Hematopoietic multipotent progenitor cell (in vitro differentiated cells): Measurements from ENCODE around the gene DUS2. TPM values are rescaled to one million over a fixed set of nuclear protein-coding genes. Genes with fewer than 3 reads are reported as not detected.
A peak's percentile ranks its signal among the peaks of the same experiment; 100 is the strongest.
"Not testable (repeated sequence)": the region's sequence is repeated elsewhere in the genome, so short reads cannot be mapped to it uniquely, and the experiment has no call there.

Experiments used
- DNase-seq, 3 donors: peaks; one replicate each; pipeline ENCODE4 v3.0.0-alpha.2; 2011 to 2015; ENCODE audit warnings: low read depth in 2 of 3, low spot score in 2 of 3
- total RNA-seq: library from RNA; depleted of rRNA; stranded (reverse); fragments of >200 nt; gene quantifications from one replicate; pipeline ENCODE4 v1.2.3, GENCODE V29; 2012

The DUS2 gene
- total RNA-seq, 1 donor = 15.1 TPM

DNA sequence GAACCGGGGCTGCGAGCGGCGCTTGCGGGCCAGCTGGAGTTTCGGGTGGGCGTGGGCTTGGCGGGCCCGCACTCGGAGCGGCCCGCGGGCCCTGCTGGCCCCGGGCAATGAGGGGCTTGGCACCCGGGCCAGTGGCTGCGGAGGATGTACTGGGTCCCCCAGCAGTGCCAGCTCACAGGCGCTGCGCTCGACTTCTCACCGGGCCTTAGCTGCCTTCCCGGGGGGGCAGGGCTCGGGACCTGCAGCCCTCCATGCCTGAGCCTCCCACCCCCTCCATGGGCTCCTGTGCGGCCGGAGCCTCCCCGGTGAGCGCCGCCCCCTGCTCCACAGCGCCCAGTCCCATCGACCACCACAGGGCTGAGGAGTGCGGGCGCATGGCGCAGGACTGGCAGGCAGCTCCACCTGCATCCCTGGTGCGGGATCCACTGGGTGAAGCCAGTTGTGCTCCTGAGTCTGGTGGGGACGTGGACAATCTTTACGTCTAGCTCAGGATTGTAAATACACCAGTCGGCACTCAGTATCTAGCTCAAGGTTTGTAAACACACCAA lies 24.8 kb upstream of the DUS2 start:
- not testable (repeated sequence) for DNase-seq

DNA sequence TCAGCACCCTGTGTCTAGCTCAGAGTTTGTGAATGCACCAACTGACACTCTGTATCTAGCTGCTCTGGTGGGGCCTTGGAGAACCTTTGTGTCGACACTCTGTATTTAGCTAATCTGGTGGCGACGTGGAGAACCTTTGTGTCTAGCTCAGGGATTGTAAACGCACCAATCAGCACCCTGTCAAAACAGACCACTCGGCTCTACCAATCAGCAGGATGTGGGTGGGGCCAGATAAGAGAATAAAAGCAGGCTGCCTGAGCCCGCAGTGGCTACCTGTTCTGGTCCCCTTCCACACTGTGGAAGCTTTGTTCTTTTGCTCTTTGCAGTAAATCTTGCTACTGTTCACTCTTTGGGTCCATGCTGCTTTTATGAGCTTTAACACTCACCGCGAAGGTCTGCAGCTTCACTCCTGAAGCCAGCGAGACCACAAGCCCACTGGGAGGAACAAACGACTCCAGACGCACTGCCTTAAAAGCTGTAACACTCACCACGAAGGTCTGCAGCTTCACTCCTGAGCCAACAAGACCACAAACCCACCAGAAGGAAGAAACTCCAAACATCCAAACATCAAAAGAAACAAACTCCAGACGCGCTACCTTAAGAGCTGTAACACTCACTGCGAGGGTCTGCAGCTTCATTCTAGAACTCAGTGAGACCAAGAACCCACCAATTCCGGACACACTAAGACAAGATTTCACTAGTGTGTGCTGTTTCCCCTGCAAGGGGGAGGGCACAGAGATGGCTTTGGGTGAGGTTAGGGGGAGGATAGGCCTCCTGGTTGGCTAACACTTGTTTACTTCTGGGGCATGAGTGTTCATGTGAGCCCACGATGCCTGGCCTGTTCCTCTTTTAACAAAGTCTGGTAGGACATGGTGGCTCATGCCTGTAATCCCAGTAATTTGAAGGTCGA lies 24.1 kb upstream of the DUS2 start, which contains the start of gene DPEP2:
Gene DPEP2 (minus strand): TSS at position 706 of the 910 bp plus-strand sequence. CDS start 6,272 bp downstream, outside the sequence.
- peak in 2 of 3 donors; percentile 61 to 73 for DNase-seq

DNA sequence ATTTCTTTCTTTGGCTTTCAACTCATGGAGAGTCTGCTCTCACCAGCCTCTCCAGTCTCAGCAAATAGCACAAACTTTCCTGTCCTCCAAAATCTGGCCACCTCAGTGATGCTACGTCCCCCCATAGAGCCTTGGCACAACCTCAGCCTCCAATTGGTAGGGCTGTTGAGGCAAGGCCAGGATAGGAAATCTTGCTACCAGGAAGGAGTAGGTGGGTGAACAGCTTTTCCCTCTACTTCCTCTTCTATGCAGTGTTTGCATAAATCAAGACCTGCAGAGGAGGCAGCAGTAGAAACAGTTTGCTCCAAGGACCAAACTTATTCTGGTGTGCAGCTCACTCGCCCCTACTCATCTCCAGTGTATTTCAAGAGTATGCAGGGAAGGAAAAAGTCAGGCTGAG lies 23.1 kb upstream of the DUS2 start:
- no peak for DNase-seq

DNA sequence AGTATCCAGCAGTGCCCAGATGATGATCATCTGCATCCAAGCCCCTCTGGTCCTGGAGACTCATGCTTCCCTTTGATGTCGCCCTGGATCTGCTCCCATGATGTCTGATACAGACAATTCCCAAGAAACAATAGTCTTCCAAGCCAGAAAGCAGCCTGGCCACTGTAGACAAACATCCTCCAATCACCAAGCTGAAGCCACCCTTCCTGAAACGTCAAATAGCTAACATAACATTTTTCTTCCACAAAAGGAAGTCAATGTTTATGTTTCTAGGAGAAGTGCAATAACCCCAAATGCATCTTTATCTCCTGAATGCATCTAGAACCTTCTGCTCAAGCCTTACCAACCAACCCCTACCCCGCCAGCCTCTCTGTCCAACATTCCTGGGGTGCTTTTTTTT lies 22.6 kb upstream of the DUS2 start:
- DNase-seq = no peak

DNA sequence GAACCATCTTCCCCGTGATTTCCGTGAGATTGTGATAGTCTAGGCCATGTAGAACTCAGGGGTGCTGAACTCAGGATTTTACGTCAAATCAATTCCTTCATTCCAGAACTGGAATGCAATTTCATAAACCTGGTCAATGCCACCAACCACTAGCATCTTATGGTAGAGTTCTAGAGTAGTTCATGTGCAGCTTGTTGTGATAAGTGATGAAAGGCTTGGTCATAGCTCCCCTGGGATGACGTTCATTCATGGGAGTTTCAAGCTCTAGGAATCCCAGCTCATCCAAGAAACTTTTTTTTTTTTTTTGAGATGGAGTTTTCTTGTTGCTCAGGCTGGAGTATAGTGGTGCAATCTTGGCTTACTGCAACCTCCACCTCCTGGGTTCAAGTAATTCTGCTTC lies 20.1 kb upstream of the DUS2 start:
- no peak for DNase-seq

DNA sequence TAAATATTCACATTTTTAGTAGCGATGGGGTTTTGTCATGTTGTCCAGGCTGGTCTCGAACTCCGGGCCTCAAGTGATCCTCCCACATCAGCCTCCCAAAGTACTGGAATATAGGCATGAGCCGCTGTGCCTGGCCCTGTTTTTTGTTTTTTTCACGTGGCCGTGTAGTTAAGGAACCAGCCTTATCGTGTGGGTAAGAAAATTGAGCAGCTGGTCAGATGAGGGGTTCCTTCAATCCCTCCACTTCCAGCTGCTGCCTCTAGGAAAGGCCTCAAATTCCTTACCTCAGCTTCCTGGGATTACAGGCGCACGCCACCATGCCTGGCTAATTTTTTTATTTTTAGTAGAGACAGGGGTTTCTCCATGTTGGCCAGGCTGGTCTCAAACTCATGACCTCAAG lies 17.9 kb upstream of the DUS2 start:
- no peak for DNase-seq

DNA sequence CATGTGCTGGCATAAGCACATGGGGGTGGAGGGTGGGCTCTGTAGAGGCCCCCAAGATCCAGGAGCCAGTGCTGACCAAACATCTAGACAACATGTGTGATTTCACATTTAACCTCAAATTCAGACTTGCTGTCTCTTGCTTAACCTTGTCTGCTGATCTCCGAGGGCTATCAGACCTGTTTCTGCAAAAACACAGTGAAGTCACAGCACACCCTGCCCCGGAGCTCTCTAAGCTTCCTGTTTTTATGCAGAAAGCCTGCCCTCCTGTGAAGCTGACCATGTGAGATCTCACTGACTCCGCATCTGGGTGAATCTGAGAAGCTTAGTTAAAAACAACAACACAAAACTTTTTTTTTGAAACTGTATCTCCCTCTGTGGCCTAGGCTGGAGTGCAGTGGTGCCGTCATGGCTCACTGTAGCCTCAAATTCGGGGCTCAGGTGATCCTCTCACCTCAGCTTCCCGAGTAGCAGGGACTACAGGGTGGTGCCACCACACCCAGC lies 17.2 kb upstream of the DUS2 start:
- DNase-seq = peak in 2 of 3 donors; percentile 66 to 79

DNA sequence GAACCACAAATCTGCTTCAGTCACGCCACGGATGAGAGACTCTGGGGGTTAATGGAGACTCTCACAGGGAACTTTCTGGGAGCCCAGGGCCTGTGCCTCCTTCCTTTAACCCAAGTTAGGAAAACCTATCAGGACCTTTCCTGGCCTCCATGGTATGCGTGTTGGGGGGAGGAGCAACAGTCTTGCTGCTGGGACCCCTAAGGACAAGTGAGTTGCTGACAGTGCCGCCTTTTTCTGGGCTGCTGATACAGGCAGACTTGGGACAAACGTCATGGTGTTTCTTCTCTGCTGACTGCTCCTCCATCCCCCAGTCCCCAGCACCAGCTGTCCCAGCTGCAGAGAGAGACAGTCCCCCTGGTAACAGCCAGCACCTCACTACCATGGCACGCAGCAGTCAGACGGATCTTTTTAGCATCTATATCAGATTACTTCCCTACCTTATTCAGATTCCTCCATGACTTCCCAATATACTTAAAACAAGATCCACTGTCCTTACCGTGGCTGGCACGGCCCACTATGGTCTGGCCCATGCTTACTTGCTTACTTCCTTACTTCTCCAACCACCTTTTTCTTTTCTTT lies 13.8 kb upstream of the DUS2 start:
- DNase-seq = no peak

DNA sequence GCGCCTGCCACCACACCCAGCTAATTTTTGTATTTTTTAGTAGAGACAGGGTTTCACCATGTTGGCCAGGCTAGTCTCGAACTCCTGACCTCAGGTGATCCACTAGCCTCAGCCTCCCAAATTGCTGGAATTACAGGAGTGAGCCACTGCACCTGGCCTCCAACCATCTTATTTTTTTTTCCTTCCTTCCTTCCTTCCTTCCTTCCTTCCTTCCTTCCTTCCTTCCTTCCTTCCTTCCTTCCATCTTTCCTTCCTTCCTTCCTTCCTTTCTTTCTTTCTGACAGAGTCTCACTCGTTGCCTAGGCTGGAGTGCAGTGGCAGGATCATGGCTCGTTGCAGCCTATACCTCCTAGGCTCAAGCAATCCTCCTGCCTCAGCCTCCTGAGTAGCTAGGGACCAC lies 13.2 kb upstream of the DUS2 start:
- DNase-seq = not testable (repeated sequence)

DNA sequence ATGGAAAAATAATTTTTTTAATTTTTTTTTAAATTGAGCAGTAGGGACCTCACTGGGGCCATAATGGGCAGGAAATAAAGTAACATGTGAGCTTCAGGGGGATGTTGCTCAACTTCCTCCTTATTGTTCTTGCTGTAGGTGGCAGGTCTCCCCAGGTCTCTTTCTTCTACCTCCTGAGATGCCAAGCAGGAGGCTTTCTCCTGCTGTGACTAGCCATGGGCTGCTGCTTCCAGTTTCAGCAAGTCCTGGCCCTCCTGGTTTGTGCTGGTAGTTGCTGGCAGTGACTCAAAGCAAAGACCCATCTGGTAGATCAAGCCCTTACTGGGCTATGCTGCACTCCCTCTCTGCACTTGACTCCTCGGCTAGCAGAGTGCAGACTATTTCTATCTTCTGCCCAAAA lies 9.6 kb upstream of the DUS2 start:
- DNase-seq = peak in 1 of 3 donors; percentile 69

DNA sequence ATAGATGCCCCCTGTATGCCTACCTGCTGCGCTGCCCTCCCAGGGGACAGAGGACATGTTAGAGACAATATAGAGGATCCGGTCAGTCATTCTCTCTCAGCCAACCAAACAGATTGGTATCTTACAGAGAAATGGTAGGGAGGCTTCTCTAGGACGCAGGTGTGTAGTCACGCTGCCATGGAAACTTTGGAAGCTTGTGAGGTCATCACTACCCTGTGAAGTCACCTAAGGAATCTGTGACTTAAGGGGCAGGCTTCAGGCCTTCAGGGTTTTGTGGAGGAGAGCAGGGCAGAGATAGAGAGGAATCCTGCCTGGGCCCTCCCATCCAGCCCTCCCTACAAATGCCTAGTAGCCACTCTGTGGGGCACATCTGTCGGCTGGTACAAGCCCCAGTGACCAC lies 7.4 kb upstream of the DUS2 start, which contains the start of gene DPEP2NB:
Gene DPEP2NB (minus strand): TSS at position 231 of the 400 bp plus-strand sequence. CDS start 141 bp downstream, at position 90.
- no peak for DNase-seq

DNA sequence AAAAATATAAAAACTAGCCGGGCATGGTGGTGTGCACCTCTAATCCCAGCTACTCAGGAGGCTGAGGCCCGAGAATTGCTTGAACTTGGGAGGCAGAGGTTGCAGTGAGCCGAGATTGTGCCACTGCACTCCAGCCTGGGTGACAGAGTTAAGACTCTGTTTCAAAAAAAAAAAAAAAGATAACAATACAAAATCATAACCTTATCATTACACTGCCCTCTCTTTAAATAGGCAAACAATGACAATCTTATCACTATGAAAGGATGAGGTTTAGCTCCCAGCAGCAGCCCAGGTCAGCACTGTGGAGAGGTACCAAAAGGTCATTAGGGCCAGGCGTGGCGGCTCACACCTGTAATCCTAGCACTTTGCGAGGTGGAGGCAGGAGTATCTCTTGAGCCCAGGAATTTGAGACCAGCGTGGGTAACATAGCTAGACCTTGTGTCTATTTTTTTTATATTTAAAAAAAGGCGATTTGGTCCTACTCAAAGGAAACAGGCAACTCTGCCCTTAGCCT lies 3.9 kb upstream of the DUS2 start:
- no peak for DNase-seq

DNA sequence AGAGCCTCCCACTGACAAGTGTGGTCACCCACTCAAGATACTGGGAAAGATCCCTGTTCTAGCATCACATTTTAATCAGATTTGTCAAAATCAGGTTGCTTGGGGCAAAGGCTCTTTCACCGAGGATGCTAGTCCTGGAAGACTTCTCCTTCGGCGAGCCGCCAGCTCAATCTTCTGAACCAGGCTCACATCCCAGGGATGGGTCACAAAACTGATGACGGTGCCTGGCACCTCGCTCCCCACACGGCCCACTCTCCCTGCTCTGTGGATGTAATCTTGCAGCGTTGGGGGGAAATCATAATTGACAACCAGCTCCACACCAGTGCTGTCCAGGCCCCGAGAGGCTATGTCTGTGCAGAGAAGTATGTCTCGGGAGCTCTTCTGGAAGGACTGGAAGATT lies 1.6 kb upstream of the DUS2 start:
- no peak for DNase-seq

DNA sequence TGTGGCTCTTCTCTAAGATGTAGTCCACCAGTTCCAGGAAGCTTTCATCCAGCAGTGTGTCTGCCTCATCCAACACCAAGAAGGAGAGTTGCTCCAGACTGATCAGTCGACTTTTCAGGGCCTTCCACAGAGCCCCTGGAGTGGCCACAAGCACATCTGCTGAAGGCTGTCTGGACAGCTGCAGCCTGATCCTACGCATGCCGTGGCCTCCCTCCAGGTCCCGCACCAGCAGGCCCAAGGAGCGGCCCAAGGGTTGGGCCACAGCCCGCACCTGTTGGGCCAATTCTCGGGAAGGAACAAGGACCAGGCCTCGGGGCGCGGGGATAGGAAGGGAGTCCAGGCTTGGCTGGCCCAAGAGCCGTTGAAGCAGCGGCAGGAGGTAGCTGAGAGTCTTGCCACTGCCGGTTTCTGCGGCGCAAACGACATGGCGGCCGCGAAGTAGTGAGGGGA lies 781 bp upstream of the DUS2 start:
- no peak for DNase-seq

DNA sequence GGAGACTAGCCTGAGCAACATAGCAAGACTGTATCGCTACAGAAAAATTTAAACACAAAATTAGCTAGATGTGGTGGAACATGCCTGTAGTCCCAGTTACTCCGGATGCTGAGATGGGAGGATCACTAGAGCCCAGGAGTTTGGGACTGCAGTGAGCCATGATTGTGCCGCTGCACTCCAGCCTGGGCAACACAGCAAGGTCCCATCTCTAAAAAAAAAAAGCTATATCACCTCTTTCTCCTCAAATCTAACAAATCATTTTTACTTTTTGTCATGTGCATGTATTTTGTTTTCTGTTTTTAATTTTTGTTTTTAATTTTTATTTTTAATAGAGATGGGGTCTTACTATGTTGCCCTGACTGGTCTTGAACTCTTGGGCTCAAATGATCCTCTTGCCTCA lies 5.9 kb downstream of the DUS2 start:
- no peak for DNase-seq

DNA sequence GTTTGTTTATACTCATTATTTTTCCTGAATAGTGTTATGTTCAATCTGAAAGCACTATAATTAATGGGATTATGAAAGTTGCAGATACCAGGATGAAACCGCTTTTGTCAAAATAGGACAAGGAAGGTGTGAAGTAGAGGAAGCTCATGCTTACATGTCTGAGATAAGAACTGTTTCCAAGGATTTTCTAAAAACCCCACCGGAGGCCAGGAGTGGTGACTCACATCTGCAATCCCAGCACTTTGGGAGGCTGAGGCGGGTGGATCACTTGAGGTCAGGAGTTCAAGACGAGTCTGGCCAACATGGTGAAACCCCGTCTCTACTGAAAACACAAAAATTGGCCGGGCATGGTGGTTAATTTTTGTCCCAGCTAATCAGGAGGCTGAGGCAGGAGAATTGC lies 7.0 kb downstream of the DUS2 start:
- DNase-seq = not testable (repeated sequence)

DNA sequence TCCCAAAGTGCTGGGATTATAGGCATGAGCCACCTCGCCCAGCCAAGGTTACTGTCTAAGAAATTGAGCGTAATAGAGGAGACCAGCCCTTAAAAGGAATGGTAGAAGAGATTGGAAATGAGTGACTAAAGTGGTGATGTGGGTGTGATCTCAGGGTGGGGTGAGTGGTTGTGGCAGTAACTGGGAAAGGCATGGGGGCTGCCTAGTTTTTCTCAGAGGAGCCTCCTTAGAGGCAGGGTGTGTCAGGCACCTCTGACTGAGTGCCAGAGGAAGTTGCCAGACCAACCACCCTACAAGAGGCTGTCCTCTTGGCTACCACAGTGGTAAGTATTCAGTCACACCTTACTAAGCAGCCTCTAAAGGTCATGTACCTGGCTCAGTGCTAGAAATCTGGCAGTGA lies 8.9 kb downstream of the DUS2 start:
- no peak for DNase-seq

DNA sequence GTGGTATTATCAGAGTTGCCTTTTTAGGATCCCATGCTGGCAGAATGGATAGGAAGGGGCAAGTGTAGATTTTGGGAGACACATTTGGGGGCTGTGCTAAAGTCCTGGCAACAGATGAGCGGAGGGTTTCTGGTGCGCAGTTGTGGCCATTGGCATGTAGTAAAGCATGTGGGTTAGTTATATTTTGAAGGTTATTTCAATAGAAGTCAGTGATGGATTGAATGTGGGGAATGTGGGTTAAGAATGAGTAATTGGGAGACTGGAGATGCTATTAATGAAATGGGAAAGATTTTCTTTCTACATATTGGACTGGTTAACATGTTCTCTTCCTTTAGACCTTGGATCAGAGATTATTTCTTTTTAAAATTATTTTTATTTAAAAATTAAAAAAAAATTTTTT lies 10.0 kb downstream of the DUS2 start:
- DNase-seq = no peak

DNA sequence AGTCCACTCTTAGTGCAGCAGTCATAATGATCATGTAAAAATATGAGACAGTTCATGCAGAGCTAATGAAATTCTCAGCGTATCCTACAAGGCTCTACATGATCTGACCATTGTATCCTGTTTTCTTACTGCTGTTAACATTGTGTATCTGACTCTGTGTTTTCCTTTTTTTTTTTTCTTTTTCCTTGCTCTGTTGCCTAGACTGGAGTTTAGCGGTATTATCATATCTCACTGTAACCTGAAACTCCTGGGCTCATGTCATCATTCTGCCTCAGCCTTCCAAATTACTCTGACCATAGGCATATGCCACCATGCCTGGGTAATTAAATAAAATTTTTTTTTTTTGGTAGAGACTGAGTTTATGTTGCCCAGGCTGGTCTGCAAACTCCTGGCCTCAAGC lies 12.1 kb downstream of the DUS2 start:
- no peak for DNase-seq

DNA sequence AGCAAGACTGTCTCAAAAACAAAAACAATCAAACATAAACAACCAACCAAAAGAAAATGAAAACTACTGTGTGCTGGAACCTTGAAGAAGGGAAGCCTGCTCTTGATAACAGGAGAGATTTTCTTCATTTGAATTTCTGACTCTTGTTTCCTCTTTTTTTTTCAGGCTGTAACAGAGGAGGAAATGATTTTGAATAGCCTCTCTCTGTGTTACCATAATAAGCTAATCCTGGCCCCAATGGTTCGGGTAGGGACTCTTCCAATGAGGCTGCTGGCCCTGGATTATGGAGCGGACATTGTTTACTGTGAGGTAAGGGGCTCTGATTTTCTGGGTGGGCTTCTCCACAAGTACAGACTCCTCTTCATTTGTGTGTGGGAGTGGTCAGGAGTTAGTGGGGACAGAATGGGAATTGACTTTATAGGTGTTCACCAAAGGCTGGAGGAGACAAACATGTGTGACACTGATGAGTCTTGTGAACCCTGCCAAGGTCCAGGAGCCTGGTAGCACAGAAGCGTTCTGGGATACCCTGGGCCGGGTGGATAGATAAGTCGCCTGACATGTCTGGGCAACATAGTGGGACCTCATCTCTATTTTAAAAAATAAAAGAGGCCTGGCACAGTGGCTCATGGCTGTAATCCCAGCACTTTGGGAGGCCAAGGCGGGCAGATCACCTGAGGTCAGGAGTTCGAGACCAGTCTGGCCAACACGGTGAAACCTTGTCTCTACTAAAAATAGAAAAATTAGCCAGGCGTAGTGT lies 14.9 kb downstream of the DUS2 start:
- peak in 1 of 3 donors; percentile 42 for DNase-seq
